Pancreas (tissue), 10 donors: ENCODE measurements around the gene XIAP. TPM values are rescaled to one million over a fixed set of nuclear protein-coding genes. Genes with fewer than 3 reads are reported as not detected.

Source experiments
- ATAC-seq, 4 donors: fragments of 200-7000 bp; cut with Tn5 transposase; one replicate each; pipeline versions ENCODE4 v1.8.0 to v1.9.1; 2020; ENCODE audit warnings: mild to moderate bottlenecking in 4 of 4, moderate library complexity in 4 of 4
- DNase-seq, 6 donors: peaks; one replicate each; pipeline ENCODE4 v3.0.0-alpha.2; 2020
- FAIRE-seq: peaks from 2 replicates; lab custom pipeline; 2012; peaks lifted over from hg19 to GRCh38; lab: Jason Lieb, UNC
- H3K27ac ChIP-seq, 4 donors: fragments of 200-600 bp; sonication (generic); 1 replicate in 3 of 4; 2 replicates in 1 of 4; pipeline versions ENCODE4 v1.5.0 to v1.8.0; 2020
- H3K27me3 ChIP-seq, 4 donors: fragments of 200-600 bp; one replicate each; pipeline ENCODE4 v1.8.0; 2021
- H3K36me3 ChIP-seq, 3 donors: fragments of 200-600 bp; sonication (generic) in 1 of 3; one replicate each; pipeline versions ENCODE4 v1.5.0 to v1.8.0; 2020 to 2021
- H3K4me1 ChIP-seq, 3 donors: fragments of 200-600 bp; one replicate each; pipeline ENCODE4 v1.8.0; 2021
- H3K4me3 ChIP-seq, 4 donors: fragments of 200-600 bp; sonication (generic) in 2 of 4; one replicate each; pipeline versions ENCODE4 v1.5.0 to v1.8.0; 2020 to 2021
- H3K9me3 ChIP-seq, 4 donors: fragments of 200-600 bp; one replicate each; pipeline ENCODE4 v1.8.0; 2021
- CTCF ChIP-seq, 4 donors: fragments of 200-600 bp; sonication (generic) in 3 of 4; IDR thresholded peaks; one replicate each; pipeline versions ENCODE4 v1.5.0 to v1.8.0; 2021; ENCODE audit warnings: antibody characterized with exemption in 4 of 4
- WGBS, 2 donors: extraction: QIAGEN DNeasy Blood & Tissue Kit; methylation state at CpG; one replicate each; pipeline ENCODE4 v1.1.7; 2013; 5-methylcytosine and 5-hydroxymethylcytosine counted together
- intact Hi-C, 3 donors: fragments of 100-400 bp; cut with DNase I; formaldehyde crosslinking; loops; one replicate each; pipeline versions ENCODE4 v1.11.1 to v1.14.2; 2022
- polyA plus RNA-seq, 2 donors: library from polyadenylated mRNA; stranded (reverse); fragments of 200-250 nt; gene quantifications; one replicate each; pipeline ENCODE4 v1.2.3, GENCODE V29; 2013
- total RNA-seq, 6 donors: library from RNA; stranded (reverse); fragmentation: NEBNext Ultra II Directional in 4 of 6; extraction: Animal tissue kit (Norgen Biotek cat#: 25700) in 4 of 6; gene quantifications; one replicate each; pipeline versions ENCODE4 v1.2.1 to v1.2.4, GENCODE V29; 2021 to 2023
- donor health status: healthy with polysubstance abuse.
- donor health status: DM: no; HTN: no; CAD: no; lungs with moderate emphysema.
- donor health status: DM: no; HTN: no; CAD: no.
- donor health status: control.
- donor health status: control.
- donor health status: Bipolar disorder and iron deficiency.
- donor health status: DM: yes; HTN: yes; CAD: no.
- donor health status: DM: no; HTN: no; CAD: no.
- donor health status: DM: no; HTN: no; CAD: no.
- donor health status: DM: yes; HTN: yes; CAD: no.

The XIAP gene
- total and polyA plus RNA-seq, 8 donors, result 3.4 to 40.6 (median 26.0) TPM

- no peak overlapping the region for H3K27ac ChIP-seq
- H3K4me1 ChIP-seq, result peaks cover 0 to 3% (median 0%) of the 10 kb centered on the region in 3 donors
- WGBS, 2 donors, result 33 to 65% methylated on average over 1 of the region's 1 CpG
- no peaks in the 10 kb centered on the region for H3K9me3 ChIP-seq
- intact Hi-C loops, result no loop called here
- TF ChIP-seq CTCF (IDR thresholded peaks at IDR 0.05), result no peak
- H3K27me3 ChIP-seq, result no peaks in the 10 kb centered on the region
- ATAC-seq, result no peak
- peak; percentile 86 for FAIRE-seq
- no peaks in the 10 kb centered on the region for H3K36me3 ChIP-seq
- H3K4me3 ChIP-seq, result no peak overlapping the region
- DNase-seq, result no peak
Observed at GRCh38 chrX:123943074-123943473, 83.2 kb downstream of the XIAP start.

- DNase-seq, result no peak
- no peak for FAIRE-seq
- ATAC-seq, result no peak
- Histone ChIP-seq H3K36me3 (no peaks in the 10 kb centered on the region), H3K27me3 (no peaks in the 10 kb centered on the region), H3K27ac (no peak overlapping the region), H3K4me3 (no peak overlapping the region), H3K4me1 (peaks cover 0 to 3% (median 0%) of the 10 kb centered on the region in 3 donors), H3K9me3 (no peaks in the 10 kb centered on the region)
- TF ChIP-seq CTCF (IDR thresholded peaks at IDR 0.05), result no peak
- intact Hi-C loops, result no loop called here
- 62 to 70% methylated on average over 2 of the region's 2 CpGs for WGBS, 2 donors
Observed at GRCh38 chrX:123943488-123943887, 83.6 kb downstream of the XIAP start.

- Histone ChIP-seq H3K27me3 (no peaks in the 10 kb centered on the region), H3K4me1 (no peaks in the 10 kb centered on the region), H3K4me3 (no peak overlapping the region), H3K36me3 (no peaks in the 10 kb centered on the region), H3K27ac (no peak overlapping the region), H3K9me3 (no peaks in the 10 kb centered on the region)
- intact Hi-C loops, result no loop called here
- 92 to 100% methylated on average over 2 of the region's 2 CpGs for WGBS, 2 donors
- ATAC-seq (no peak), FAIRE-seq (no peak), DNase-seq (no peak)
- TF ChIP-seq CTCF (IDR thresholded peaks at IDR 0.05), result no peak
Observed at GRCh38 chrX:123949846-123950245, 90.0 kb downstream of the XIAP start.

- Histone ChIP-seq H3K27me3 (peaks cover 0 to 6% (median 0%) of the 10 kb centered on the region in 4 donors), H3K4me1 (peaks cover 0 to 6% (median 0%) of the 10 kb centered on the region in 3 donors), H3K4me3 (peak overlapping the region; percentile 7 to 54 (median 42)), H3K27ac (peak overlapping the region; percentile 68 to 96 (median 92)), H3K9me3 (no peaks in the 10 kb centered on the region), H3K36me3 (no peaks in the 10 kb centered on the region)
- DNase-seq (peak; percentile 25 to 67 (median 52)), ATAC-seq (peak in 3 of 4 donors; percentile 9 to 12 (median 9)), FAIRE-seq (no peak)
- WGBS, 2 donors, result 1 to 32% methylated on average over 35 of the region's 35 CpGs
- no peak for TF ChIP-seq CTCF (IDR thresholded peaks at IDR 0.05)
- intact Hi-C loops, result no loop called here
Observed at GRCh38 chrX:123959281-123960063, 99.6 kb downstream of the XIAP start.

GRCh38 chrX:123960956-123961267, 101.1 kb downstream of the XIAP start:
- no peak for TF ChIP-seq CTCF (IDR thresholded peaks at IDR 0.05)
- H3K4me3 ChIP-seq, result peak overlapping the region; percentile 29 to 55 (median 50)
- peak overlapping the region; percentile 89 to 99 (median 94) for H3K27ac ChIP-seq
- FAIRE-seq, result no peak
- intact Hi-C loops, result no loop called here
- ATAC-seq, result no peak
- H3K27me3 ChIP-seq, result peaks cover 0 to 6% (median 0%) of the 10 kb centered on the region in 4 donors
- H3K9me3 ChIP-seq, result no peaks in the 10 kb centered on the region
- DNase-seq, result peak in 1 of 6 donors; percentile 38
- peaks cover 0 to 14% (median 0%) of the 10 kb centered on the region in 3 donors for H3K4me1 ChIP-seq
- 4 to 12% methylated on average over 7 to 12 of the region's 13 CpGs for WGBS, 2 donors
- H3K36me3 ChIP-seq, result no peaks in the 10 kb centered on the region
